GM12878 (cell line): Measurements from ENCODE around the gene DHX16. TPM values are rescaled to one million over a fixed set of nuclear protein-coding genes. Genes with fewer than 3 reads are reported as not detected.
A peak's percentile ranks its signal among the peaks of the same experiment; 100 is the strongest.

Experiments used
- ATAC-seq: fragments of 200-7000 bp; cut with Tn5 transposase; 3 replicates; pipeline ENCODE4 v1.9.1; 2020; ENCODE audit warnings: mild to moderate bottlenecking, moderate library complexity
- BruUV-seq: library from RNA; stranded (reverse); fragments of 400-500 nt; replicated peaks from 2 replicates; lab custom pipeline; 2021; lab: Mats Ljungman, UMichigan
- CTCF ChIA-PET: fragments of 300-600 bp; sonication (Branson Sonifier 250); formaldehyde crosslinking; extraction: SDS; loops from one replicate; lab custom pipeline; 2021; ENCODE audit warnings: inconsistent platforms; lab: Yijun Ruan, JAX
- POLR2A ChIA-PET: fragments of 350-600 bp; formaldehyde crosslinking; extraction: SDS; loops from one replicate; lab custom pipeline; 2021; ENCODE audit warnings: inconsistent platforms; lab: Charles Lee
- RAD21 ChIA-PET: fragments of 300-600 bp; sonication (Branson Sonifier 250); formaldehyde crosslinking; loops from one replicate; lab custom pipeline; 2023; ENCODE audit warnings: antibody characterized with exemption; ENCODE audit not compliant: unreplicated experiment; lab: Charles Lee
- SMC1A ChIA-PET: fragments of 300-600 bp; sonication (Branson Sonifier 250); formaldehyde crosslinking; loops from one replicate; lab custom pipeline; 2023; ENCODE audit not compliant: unreplicated experiment, uncharacterized antibody; lab: Charles Lee
- DNase-seq: peaks from one replicate; pipeline ENCODE4 v3.0.0-alpha.2; 2011; ENCODE audit warnings: low read depth, low spot score
- FAIRE-seq: peaks from 3 replicates; lab custom pipeline; 2011; peaks lifted over from hg19 to GRCh38; lab: Jason Lieb, UNC
- H2AFZ ChIP-seq: 2 replicates; pipeline ENCODE4 v1.6.0; 2011; ENCODE audit warnings: low read depth, low read length, control low read depth; ENCODE audit not compliant: control insufficient read depth
- H3K27ac ChIP-seq: 2 replicates; pipeline ENCODE4 v1.5.1; 2011; ENCODE audit warnings: control low read depth; ENCODE audit not compliant: control insufficient read depth, insufficient read depth
- H3K27me3 ChIP-seq, 2 experiments: replicated peaks in 1 of 2; 2 replicates each; pipeline versions ENCODE4 v1.6.0 to v1.6.1; 2011; ENCODE audit warnings: low read length in 1 of 2; ENCODE audit not compliant: control insufficient read depth in 2 of 2, insufficient read depth in 2 of 2
- H3K36me3 ChIP-seq, 2 experiments: 2 replicates each; pipeline ENCODE4 v1.5.1; 2011; ENCODE audit warnings: low read length in 1 of 2; ENCODE audit not compliant: control insufficient read depth in 2 of 2, insufficient read depth in 2 of 2
- H3K4me1 ChIP-seq: 2 replicates; pipeline ENCODE4 v1.6.1; 2011; ENCODE audit warnings: mild to moderate bottlenecking, low read length, moderate library complexity, mixed read lengths; ENCODE audit not compliant: control insufficient read depth, insufficient read depth
- H3K4me2 ChIP-seq: 2 replicates; pipeline ENCODE4 v1.6.0; 2011; ENCODE audit warnings: control low read depth; ENCODE audit not compliant: control insufficient read depth, insufficient read depth
- H3K4me3 ChIP-seq: fragments of 200-600 bp; sonication (generic); 2 replicates; pipeline ENCODE4 v1.5.1; 2016
- H3K79me2 ChIP-seq: 2 replicates; pipeline ENCODE4 v1.6.0; 2011; ENCODE audit warnings: low read length; ENCODE audit not compliant: control insufficient read depth, insufficient read depth
- H3K9ac ChIP-seq: 2 replicates; pipeline ENCODE4 v1.8.0; 2011; ENCODE audit warnings: low read length, control low read depth, mixed read lengths; ENCODE audit not compliant: control insufficient read depth, insufficient read depth
- H3K9me3 ChIP-seq: replicated peaks from 3 replicates; pipeline ENCODE4 v1.5.1; 2011; ENCODE audit warnings: mild to moderate bottlenecking, low read length; ENCODE audit not compliant: control insufficient read depth, insufficient read depth
- H4K20me1 ChIP-seq: 2 replicates; pipeline ENCODE4 v1.6.0; 2011; ENCODE audit not compliant: control insufficient read depth, insufficient read depth
- ATF7 ChIP-seq: fragments of 450-650 bp; IDR thresholded peaks from 2 replicates; pipeline ENCODE4 v1.6.1; 2016; ENCODE audit warnings: low read depth, mild to moderate bottlenecking
- BACH1 ChIP-seq: fragments of 450-650 bp; IDR thresholded peaks from 2 replicates; pipeline ENCODE4 v1.6.1; 2017; ENCODE audit warnings: mild to moderate bottlenecking, borderline replicate concordance
- CEBPB ChIP-seq, 2 experiments: fragments of 150-350 bp in 1 of 2; IDR thresholded peaks; 2 replicates each; pipeline ENCODE4 v1.6.1; 2012 to 2014; ENCODE audit warnings: low read depth in 2 of 2, low read length in 2 of 2, borderline replicate concordance in 1 of 2, inconsistent platforms in 1 of 2
- EGR1 ChIP-seq, 2 experiments: IDR thresholded peaks; 1 replicate in 1 of 2; 2 replicates in 1 of 2; pipeline ENCODE4 v1.6.1; 2011 to 2012; ENCODE audit warnings: low read depth in 2 of 2, low read length in 2 of 2, borderline replicate concordance in 1 of 2, mild to moderate bottlenecking in 1 of 2, moderate library complexity in 1 of 2
- EP300 ChIP-seq, 2 experiments: fragments of 150-350 bp in 1 of 2; IDR thresholded peaks; 2 replicates each; pipeline ENCODE4 v1.6.1; 2011 to 2012; ENCODE audit warnings: low read depth in 2 of 2, low read length in 2 of 2, borderline replicate concordance in 1 of 2, improper control_type of control experiment in 1 of 2, inconsistent platforms in 1 of 2; ENCODE audit not compliant: control insufficient read depth in 1 of 2
- FOXM1 ChIP-seq: IDR thresholded peaks from 2 replicates; pipeline ENCODE4 v1.6.1; 2012; ENCODE audit warnings: low read depth, mild to moderate bottlenecking, inconsistent platforms, low read length, moderate library complexity
- GABPA ChIP-seq: IDR thresholded peaks from 2 replicates; pipeline ENCODE4 v1.6.1; 2014; ENCODE audit warnings: antibody characterized with exemption, low read depth, mild to moderate bottlenecking, inconsistent platforms
- HDGF ChIP-seq: fragments of 450-650 bp; IDR thresholded peaks from 2 replicates; pipeline ENCODE4 v1.6.1; 2016; ENCODE audit warnings: antibody characterized with exemption
- IKZF2 ChIP-seq, 2 experiments: fragments of 450-650 bp; IDR thresholded peaks; 2 replicates each; pipeline ENCODE4 v1.6.1; 2017; ENCODE audit warnings: mild to moderate bottlenecking in 2 of 2, moderate library complexity in 2 of 2
- KAT2A ChIP-seq: conservative IDR thresholded peaks from 2 replicates; pipeline ENCODE4 v1.6.1; 2011; ENCODE audit warnings: low read depth, low read length; ENCODE audit not compliant: control insufficient read depth
- MEF2A ChIP-seq: IDR thresholded peaks from 2 replicates; pipeline ENCODE4 v1.6.1; 2011; ENCODE audit warnings: low read depth, mild to moderate bottlenecking, low read length, moderate library complexity; ENCODE audit not compliant: insufficient read depth
- NKRF ChIP-seq: fragments of 450-650 bp; conservative IDR thresholded peaks from 2 replicates; pipeline ENCODE4 v1.6.1; 2017; ENCODE audit warnings: mild to moderate bottlenecking, moderate library complexity
- NRF1 ChIP-seq: conservative IDR thresholded peaks from 2 replicates; pipeline ENCODE4 v1.6.1; 2011; ENCODE audit warnings: mild to moderate bottlenecking, low read depth, low read length, improper control_type of control experiment
- POU2F2 ChIP-seq: IDR thresholded peaks from 3 replicates; pipeline ENCODE4 v1.6.1; 2011; ENCODE audit warnings: low read depth, mild to moderate bottlenecking, low read length, borderline replicate concordance
- SIX5 ChIP-seq: IDR thresholded peaks from 2 replicates; pipeline ENCODE4 v1.6.1; 2011; ENCODE audit warnings: mild to moderate bottlenecking, low read depth, low read length, moderate library complexity; ENCODE audit not compliant: severe bottlenecking
- SMAD1 ChIP-seq: fragments of 450-650 bp; IDR thresholded peaks from 2 replicates; pipeline ENCODE4 v1.6.1; 2018; ENCODE audit warnings: mild to moderate bottlenecking, low read depth; ENCODE audit not compliant: partially characterized antibody
- STAT3 ChIP-seq: IDR thresholded peaks from 2 replicates; pipeline ENCODE4 v1.6.1; 2011; ENCODE audit warnings: low read depth, low read length, improper control_type of control experiment
- TARDBP ChIP-seq: IDR thresholded peaks from 2 replicates; pipeline ENCODE4 v1.6.1; 2016; ENCODE audit warnings: borderline replicate concordance
- TBL1XR1 ChIP-seq: IDR thresholded peaks from 2 replicates; pipeline ENCODE4 v1.6.1; 2012; ENCODE audit warnings: low read depth, low read length, improper control_type of control experiment
- ZBED1 ChIP-seq: IDR thresholded peaks from 2 replicates; pipeline ENCODE4 v1.6.1; 2016; ENCODE audit warnings: borderline replicate concordance
- ZNF274 ChIP-seq: IDR thresholded peaks from one replicate; pipeline ENCODE4 v1.8.0; 2011; ENCODE audit not compliant: insufficient read length, insufficient read depth
- ZNF622 ChIP-seq: fragments of 450-650 bp; IDR thresholded peaks from 2 replicates; pipeline ENCODE4 v1.6.1; 2017; ENCODE audit warnings: mild to moderate bottlenecking, inconsistent platforms
- WGBS: methylation state at CpG from one replicate; pipeline ENCODE4 v1.1.6; 2016; ENCODE audit warnings: low lambda C conversion rate; ENCODE audit not compliant: insufficient replicate concordance, insufficient coverage; ENCODE audit errors: missing lambda C conversion rate; 5-methylcytosine and 5-hydroxymethylcytosine counted together
- in situ Hi-C: fragments of 300-500 bp; cut with MboI; formaldehyde crosslinking; loops from 9 replicates; pipeline ENCODE4 v1.14.3; 2018; ENCODE audit warnings: mixed read lengths
- intact Hi-C: fragments of 100-400 bp; cut with micrococcal nuclease; formaldehyde crosslinking; loops from one replicate; pipeline ENCODE4 v1.14.2; 2022; ENCODE audit not compliant: unreplicated experiment
- polyA plus RNA-seq, 11 experiments: library from polyadenylated mRNA; depleted of rRNA in 4 of 11; unstranded in 6 of 11; stranded (reverse) in 5 of 11; fragments of >200 nt; fragmentation: Nextera tagmentation in 4 of 11; fragmentation: Illumina TruSeq in 1 of 11; extraction: Ambion mirVana in 4 of 11; extraction: Trizol in 1 of 11; gene quantifications; 1 replicate in 1 of 11; 2 replicates in 10 of 11; pipeline versions ENCODE4 v1.2.1 to v1.2.3, GENCODE V29; 2011 to 2016; ENCODE audit warnings: inconsistent platforms in 2 of 11, missing spikeins in 2 of 11, low read depth in 1 of 11
- total RNA-seq, 4 experiments: library from RNA; depleted of rRNA in 3 of 4; stranded (reverse); fragments of >200 nt in 3 of 4; fragmentation: Illumina TruSeq in 1 of 4; extraction: Trizol in 1 of 4; gene quantifications; 2 replicates each; pipeline versions ENCODE4 v1.2.1 to v1.2.3, GENCODE V29; 2013 to 2021

Gene DHX16
- total and polyA plus RNA-seq, 10 of the 15 experiments (the other 5 are each of a cell fraction or from before 2014, with no cell fraction given) = 10.1 to 41.4 (median 38.3) TPM

- POLR2A ChIA-PET = interaction anchor here (0.5 to 2.0 kb wide), 9 partner anchors 9 to 554 kb away, joined by 3 to 11 read pairs (median 4); partner anchors contain the start of gene ATAT1
- 1% methylated on average over 40 of the region's 40 CpGs for WGBS
- peak; percentile 81 for ATAC-seq
- CTCF ChIA-PET = interaction anchor here (0.7 to 2.1 kb wide), 6 partner anchors 12 to 211 kb away, joined by 3 to 6 read pairs (median 4); partner anchors contain the start of gene PRR3
- TSS peak; percentile 90 for BruUV-seq
- intact Hi-C loops = loop anchor here (1.0 to 2.0 kb wide), 3 partner anchors 56 to 100 kb away; partner anchors contain the start of genes DHX16, GNL1, MDC1 and PRR3
- H3K27ac ChIP-seq = peak within 1 kb of the TSS; percentile 99
- RAD21 ChIA-PET = interaction anchor here (1.5 kb wide), 1 partner anchor 114 kb away, joined by 8 read pairs; no protein-coding TSS in a partner anchor
- no peaks in the 10 kb centered on the region; the same call in 2 of the 3 replicates for H3K9me3 ChIP-seq
- H2AFZ ChIP-seq = peak within 1 kb of the TSS; percentile 99
- H3K4me3 ChIP-seq = peak within 1 kb of the TSS; percentile 80
- in situ Hi-C loops = loop anchor here (5.0 kb wide), 1 partner anchor 100 kb away; the partner anchor contains the start of gene MDC1
- DNase-seq = peak; percentile 100
- H3K9ac ChIP-seq = peak within 1 kb of the TSS; percentile 100
- 0 out of 2 replicates have a peak, but pooled peaks cover 6% of the 10 kb centered on the region for H4K20me1 ChIP-seq
- H3K4me1 ChIP-seq = peaks cover 3% of the 10 kb centered on the region
- FAIRE-seq = peak; percentile 99
- H3K36me3 ChIP-seq = peaks cover 2 to 35% of the 10 kb centered on the region in 2 experiments; a peak in 3 of 4 replicates
- peaks cover 62% of the 10 kb centered on the region for H3K79me2 ChIP-seq
- no peaks in the 10 kb centered on the region for H3K27me3 ChIP-seq
- SMC1A ChIA-PET = interaction anchor here (0.8 to 2.8 kb wide), 7 partner anchors 12 to 119 kb away, joined by 3 to 12 read pairs (median 6); partner anchors contain the start of gene DHX16
- peak within 1 kb of the TSS; percentile 94 for H3K4me2 ChIP-seq
- TF ChIP-seq FOXM1 (peak; percentile 91), NKRF (peak; percentile 68; the same call in 1 of the 2 replicates), IKZF2 (IDR thresholded peaks at IDR 0.05) (peak; percentile 51 to 72; a peak in 3 of 4 replicates), KAT2A (no peak), ZBED1 (peak; percentile 95), TBL1XR1 (no peak), CEBPB (IDR thresholded peaks at IDR 0.05; ENCODE audit: borderline replicate concordance in 1 of 2, low read depth in 2 of 2, low read length in 2 of 2) (no peak), ZNF274 (no peak), MEF2A (0 out of 2 replicates have a peak, but pooled peaks have one; percentile 44), BACH1 (peak; percentile 96), SMAD1 (peak; percentile 100), GABPA (no peak), EGR1 (IDR thresholded peaks at IDR 0.05; ENCODE audit: borderline replicate concordance in 1 of 2, low read depth in 2 of 2, low read length in 2 of 2) (peak; percentile 9 to 48; a peak in 2 of 3 replicates), ZNF622 (no peak), TARDBP (no peak), ATF7 (no peak; the same call in 1 of the 2 replicates), NRF1 (no peak), POU2F2 (peak; percentile 99), SIX5 (no peak), EP300 (IDR thresholded peaks at IDR 0.05; ENCODE audit: borderline replicate concordance in 1 of 2, control insufficient read depth in 1 of 2, low read depth in 2 of 2, low read length in 2 of 2) (no peak; a peak in 1 of 4 replicates), HDGF (no peak; the same call in none of the 2 replicates), STAT3 (0 out of 2 replicates have a peak, but pooled peaks have one; percentile 15)
Measured at GRCh38 chr6:30616811-30617564, 55.8 kb downstream of the DHX16 start, which contains the start of gene PPP1R10. PPP1R10 (minus strand) TSS chr6:30617243; CDS start chr6:30609944, 7,299 bp downstream.
